ENCODE results near the gene RCSD1. TPM values are rescaled to one million over a fixed set of nuclear protein-coding genes. Genes with fewer than 3 reads are reported as not detected.

Gene RCSD1
- total and polyA plus RNA-seq, 2 of the 13 experiments (the other 11 are each of a cell fraction or from before 2014, with no cell fraction given), result not detected

DNA sequence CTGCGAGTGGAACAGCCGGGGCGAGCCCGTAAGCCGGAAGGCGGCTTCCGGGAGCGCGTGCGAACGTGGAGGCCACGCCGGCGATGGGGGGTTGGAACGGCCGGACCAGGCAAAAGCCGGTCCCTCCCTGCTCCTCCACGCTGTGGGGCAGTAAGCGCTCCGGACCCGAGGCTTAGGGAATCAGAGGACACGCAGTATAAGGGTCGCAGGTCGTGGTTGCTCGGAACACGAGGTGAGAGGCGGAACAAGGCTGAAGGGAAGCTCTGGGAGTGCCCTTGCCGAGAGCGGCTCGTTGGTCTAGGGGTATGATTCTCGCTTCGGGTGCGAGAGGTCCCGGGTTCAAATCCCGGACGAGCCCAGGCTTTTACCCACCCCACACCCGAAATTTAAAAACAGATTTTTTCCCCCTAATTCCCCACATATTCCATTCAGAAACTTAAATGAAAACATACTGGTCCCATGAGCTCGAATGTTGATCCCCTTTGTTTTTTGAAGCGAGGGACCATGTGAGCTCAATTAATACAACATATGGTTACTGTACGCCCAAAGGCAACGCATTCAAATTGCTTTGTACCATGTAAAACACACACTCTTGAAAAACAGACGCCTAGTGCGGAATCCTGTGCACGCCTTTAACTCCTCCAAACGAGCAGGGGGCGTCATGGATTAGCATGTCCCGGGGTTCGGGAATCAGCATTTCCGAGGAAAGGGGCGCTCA, 84.6 kb downstream of the RCSD1 start (continued):
- TF ChIP-seq, protein P1, sequence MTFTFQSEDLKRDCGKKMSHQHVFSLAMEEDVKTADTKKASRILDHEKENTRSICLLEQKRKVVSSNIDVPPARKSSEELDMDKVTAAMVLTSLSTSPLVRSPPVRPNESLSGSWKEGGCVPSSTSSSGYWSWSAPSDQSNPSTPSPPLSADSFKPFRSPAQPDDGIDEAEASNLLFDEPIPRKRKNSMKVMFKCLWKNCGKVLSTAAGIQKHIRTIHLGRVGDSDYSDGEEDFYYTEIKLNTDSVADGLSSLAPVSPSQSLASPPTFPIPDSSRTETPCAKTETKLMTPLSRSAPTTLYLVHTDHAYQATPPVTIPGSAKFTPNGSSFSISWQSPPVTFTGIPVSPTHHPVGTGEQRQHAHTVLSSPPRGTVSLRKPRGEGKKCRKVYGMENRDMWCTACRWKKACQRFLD (CRISPR knock-in tag; IDR thresholded peaks at IDR 0.05; ENCODE audit: borderline replicate concordance), result 0 out of 2 replicates have a peak, but pooled peaks have one; percentile 49
- TF ChIP-seq ZNF75D (CRISPR knock-in tag; IDR thresholded peaks at IDR 0.05; ENCODE audit: borderline replicate concordance) (no peak), ZNF101 (CRISPR knock-in tag; IDR thresholded peaks at IDR 0.05; ENCODE audit: borderline replicate concordance, low read depth) (0 out of 2 replicates have a peak, but pooled peaks have one; percentile 57), ELF3 (CRISPR knock-in tag; IDR thresholded peaks at IDR 0.05) (peak; percentile 81), ATF7 (IDR thresholded peaks at IDR 0.05) (no peak), ATF7 (CRISPR knock-in tag; IDR thresholded peaks at IDR 0.05) (0 out of 2 replicates have a peak, but pooled peaks have one; percentile 38), ZNF274 (CRISPR knock-in tag; IDR thresholded peaks at IDR 0.05) (peak; percentile 81; the same call in 1 of the 2 replicates), FOXJ3 (CRISPR knock-in tag; IDR thresholded peaks at IDR 0.05; ENCODE audit: borderline replicate concordance) (no peak; the same call in 1 of the 2 replicates), ZNF501 (CRISPR knock-in tag; IDR thresholded peaks at IDR 0.05) (peak; percentile 83; the same call in 1 of the 2 replicates), ZNF12 (CRISPR knock-in tag; IDR thresholded peaks at IDR 0.05) (peak; percentile 43; the same call in 1 of the 2 replicates), SIN3B (IDR thresholded peaks at IDR 0.05; ENCODE audit: low read length) (peak; percentile 25; the same call in 1 of the 2 replicates), ZNF180 (CRISPR knock-in tag; IDR thresholded peaks at IDR 0.05; ENCODE audit: borderline replicate concordance, low read depth) (peak; percentile 89; the same call in 1 of the 2 replicates), NFYC (CRISPR knock-in tag; IDR thresholded peaks at IDR 0.05) (no peak), ZNF431 (CRISPR knock-in tag; IDR thresholded peaks at IDR 0.05; ENCODE audit: borderline replicate concordance, low read depth) (0 out of 2 replicates have a peak, but pooled peaks have one; percentile 60), ZBTB38 (CRISPR knock-in tag; IDR thresholded peaks at IDR 0.05) (0 out of 2 replicates have a peak, but pooled peaks have one; percentile 52)
- TF ChIP-seq, protein P2, sequence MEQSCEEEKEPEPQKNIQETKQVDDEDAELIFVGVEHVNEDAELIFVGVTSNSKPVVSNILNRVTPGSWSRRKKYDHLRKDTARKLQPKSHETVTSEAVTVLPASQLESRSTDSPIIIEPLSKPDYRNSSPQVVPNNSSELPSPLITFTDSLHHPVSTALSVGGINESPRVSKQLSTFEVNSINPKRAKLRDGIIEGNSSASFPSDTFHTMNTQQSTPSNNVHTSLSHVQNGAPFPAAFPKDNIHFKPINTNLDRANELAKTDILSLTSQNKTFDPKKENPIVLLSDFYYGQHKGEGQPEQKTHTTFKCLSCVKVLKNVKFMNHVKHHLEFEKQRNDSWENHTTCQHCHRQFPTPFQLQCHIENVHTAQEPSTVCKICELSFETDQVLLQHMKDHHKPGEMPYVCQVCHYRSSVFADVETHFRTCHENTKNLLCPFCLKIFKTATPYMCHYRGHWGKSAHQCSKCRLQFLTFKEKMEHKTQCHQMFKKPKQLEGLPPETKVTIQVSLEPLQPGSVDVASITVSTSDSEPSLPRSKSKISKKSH (CRISPR knock-in tag; IDR thresholded peaks at IDR 0.05; ENCODE audit: borderline replicate concordance), result peak; percentile 78; the same call in 1 of the 2 replicates
- TF ChIP-seq, protein P3, sequence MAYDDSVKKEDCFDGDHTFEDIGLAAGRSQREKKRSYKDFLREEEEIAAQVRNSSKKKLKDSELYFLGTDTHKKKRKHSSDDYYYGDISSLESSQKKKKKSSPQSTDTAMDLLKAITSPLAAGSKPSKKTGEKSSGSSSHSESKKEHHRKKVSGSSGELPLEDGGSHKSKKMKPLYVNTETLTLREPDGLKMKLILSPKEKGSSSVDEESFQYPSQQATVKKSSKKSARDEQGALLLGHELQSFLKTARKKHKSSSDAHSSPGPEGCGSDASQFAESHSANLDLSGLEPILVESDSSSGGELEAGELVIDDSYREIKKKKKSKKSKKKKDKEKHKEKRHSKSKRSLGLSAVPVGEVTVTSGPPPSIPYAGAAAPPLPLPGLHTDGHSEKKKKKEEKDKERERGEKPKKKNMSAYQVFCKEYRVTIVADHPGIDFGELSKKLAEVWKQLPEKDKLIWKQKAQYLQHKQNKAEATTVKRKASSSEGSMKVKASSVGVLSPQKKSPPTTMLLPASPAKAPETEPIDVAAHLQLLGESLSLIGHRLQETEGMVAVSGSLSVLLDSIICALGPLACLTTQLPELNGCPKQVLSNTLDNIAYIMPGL (CRISPR knock-in tag; IDR thresholded peaks at IDR 0.05; ENCODE audit: borderline replicate concordance in 1 of 2, low read depth in 1 of 2), result peak; percentile 100
- TF ChIP-seq, protein P4, sequence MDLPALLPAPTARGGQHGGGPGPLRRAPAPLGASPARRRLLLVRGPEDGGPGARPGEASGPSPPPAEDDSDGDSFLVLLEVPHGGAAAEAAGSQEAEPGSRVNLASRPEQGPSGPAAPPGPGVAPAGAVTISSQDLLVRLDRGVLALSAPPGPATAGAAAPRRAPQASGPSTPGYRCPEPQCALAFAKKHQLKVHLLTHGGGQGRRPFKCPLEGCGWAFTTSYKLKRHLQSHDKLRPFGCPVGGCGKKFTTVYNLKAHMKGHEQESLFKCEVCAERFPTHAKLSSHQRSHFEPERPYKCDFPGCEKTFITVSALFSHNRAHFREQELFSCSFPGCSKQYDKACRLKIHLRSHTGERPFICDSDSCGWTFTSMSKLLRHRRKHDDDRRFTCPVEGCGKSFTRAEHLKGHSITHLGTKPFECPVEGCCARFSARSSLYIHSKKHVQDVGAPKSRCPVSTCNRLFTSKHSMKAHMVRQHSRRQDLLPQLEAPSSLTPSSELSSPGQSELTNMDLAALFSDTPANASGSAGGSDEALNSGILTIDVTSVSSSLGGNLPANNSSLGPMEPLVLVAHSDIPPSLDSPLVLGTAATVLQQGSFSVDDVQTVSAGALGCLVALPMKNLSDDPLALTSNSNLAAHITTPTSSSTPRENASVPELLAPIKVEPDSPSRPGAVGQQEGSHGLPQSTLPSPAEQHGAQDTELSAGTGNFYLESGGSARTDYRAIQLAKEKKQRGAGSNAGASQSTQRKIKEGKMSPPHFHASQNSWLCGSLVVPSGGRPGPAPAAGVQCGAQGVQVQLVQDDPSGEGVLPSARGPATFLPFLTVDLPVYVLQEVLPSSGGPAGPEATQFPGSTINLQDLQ (CRISPR knock-in tag; IDR thresholded peaks at IDR 0.05), result no peak
- TF ChIP-seq, protein P5, sequence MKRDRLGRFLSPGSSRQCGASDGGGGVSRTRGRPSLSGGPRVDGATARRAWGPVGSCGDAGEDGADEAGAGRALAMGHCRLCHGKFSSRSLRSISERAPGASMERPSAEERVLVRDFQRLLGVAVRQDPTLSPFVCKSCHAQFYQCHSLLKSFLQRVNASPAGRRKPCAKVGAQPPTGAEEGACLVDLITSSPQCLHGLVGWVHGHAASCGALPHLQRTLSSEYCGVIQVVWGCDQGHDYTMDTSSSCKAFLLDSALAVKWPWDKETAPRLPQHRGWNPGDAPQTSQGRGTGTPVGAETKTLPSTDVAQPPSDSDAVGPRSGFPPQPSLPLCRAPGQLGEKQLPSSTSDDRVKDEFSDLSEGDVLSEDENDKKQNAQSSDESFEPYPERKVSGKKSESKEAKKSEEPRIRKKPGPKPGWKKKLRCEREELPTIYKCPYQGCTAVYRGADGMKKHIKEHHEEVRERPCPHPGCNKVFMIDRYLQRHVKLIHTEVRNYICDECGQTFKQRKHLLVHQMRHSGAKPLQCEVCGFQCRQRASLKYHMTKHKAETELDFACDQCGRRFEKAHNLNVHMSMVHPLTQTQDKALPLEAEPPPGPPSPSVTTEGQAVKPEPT (CRISPR knock-in tag; IDR thresholded peaks at IDR 0.05; ENCODE audit: low read depth), result peak; percentile 86
